Neuron (in vitro differentiated cells): ENCODE measurements around the gene KLK10.

Experiments used
- H2AFZ ChIP-seq: one replicate; pipeline ENCODE4 v1.6.1; 2013; ENCODE audit warnings: low read depth, mild to moderate bottlenecking, inconsistent platforms, low read length, moderate library complexity
- H3K27me3 ChIP-seq: one replicate; pipeline ENCODE4 v1.6.1; 2013; ENCODE audit warnings: low read length; ENCODE audit not compliant: insufficient read depth
- H3K36me3 ChIP-seq: one replicate; pipeline ENCODE4 v1.6.1; 2013; ENCODE audit warnings: low read length; ENCODE audit not compliant: insufficient read depth
- H3K4me1 ChIP-seq: one replicate; pipeline ENCODE4 v1.6.1; 2013; ENCODE audit warnings: low read length; ENCODE audit not compliant: insufficient read depth
- H3K4me3 ChIP-seq: 2 replicates; pipeline ENCODE4 v1.5.1; 2013; ENCODE audit warnings: mild to moderate bottlenecking, low read length, moderate library complexity
- H3K9me3 ChIP-seq: one replicate; pipeline ENCODE4 v1.6.1; 2013; ENCODE audit warnings: low read length

Gene KLK10

DNA sequence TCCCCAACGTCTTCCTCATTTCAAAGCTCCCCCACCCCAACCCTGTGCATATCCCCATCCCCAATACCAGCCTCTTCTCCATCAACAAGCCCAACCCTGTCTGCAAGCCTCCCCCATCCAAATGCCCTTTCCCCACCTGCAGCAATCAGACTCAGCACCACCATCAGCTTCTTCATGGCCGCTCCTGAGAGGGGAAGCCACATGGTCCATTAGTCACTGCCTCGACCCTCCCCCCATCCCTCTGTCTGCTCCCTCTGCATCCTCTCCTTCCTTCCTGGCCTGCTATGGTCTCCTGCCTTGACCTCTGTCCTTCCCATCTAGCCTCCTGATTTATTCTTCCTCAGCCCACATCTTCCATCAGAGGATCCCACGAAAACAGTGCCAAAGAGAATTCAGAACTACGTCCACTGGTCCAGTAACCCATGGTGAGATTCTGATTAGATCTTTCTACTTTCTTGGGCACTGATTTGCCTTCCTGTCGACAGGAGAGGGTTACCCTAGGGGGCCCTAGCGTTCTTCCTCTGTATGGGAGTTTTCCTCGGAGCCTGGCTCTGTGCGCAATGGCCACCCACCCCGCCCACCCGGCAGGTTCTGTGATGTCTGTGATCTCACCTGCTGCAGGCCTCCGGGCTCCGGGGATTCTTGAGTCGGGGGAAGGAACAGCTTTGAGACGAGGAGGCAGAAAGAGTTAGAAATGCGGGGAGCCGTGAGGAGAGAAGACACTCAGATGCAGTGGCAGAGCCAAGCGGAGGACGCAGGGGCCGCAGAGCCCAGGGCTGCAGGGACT lies 51.4 kb downstream of the KLK10 start:
- H3K9me3 ChIP-seq: no peaks in the 10 kb centered on the region
- H3K4me3 ChIP-seq: no peak overlapping the region
- no peak overlapping the region for H2AFZ ChIP-seq
- H3K27me3 ChIP-seq: peaks cover 6% of the 10 kb centered on the region
- H3K36me3 ChIP-seq: no peaks in the 10 kb centered on the region
- peaks cover 2% of the 10 kb centered on the region for H3K4me1 ChIP-seq

DNA sequence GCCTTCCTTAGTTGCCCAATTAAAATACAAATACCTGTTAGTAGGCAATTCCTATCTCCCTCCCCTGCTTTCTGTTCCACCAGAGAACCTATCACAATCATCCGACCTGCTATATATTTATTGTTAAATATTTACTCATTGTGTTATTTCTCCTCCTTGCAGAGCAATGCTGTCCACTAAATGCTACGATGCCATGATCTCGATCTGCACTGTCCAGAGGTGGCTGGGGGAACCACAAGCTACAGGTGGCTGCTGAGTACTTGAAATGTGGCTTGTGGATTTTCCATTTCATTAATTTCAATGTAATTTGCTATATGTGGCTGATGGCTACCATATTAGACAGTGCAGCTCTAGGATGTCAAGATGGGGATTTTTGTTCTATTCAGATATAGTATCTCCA lies 55.2 kb downstream of the KLK10 start:
- no peak overlapping the region for H2AFZ ChIP-seq
- peaks cover 2% of the 10 kb centered on the region for H3K4me1 ChIP-seq
- H3K36me3 ChIP-seq: no peaks in the 10 kb centered on the region
- peaks cover 6% of the 10 kb centered on the region for H3K27me3 ChIP-seq
- H3K9me3 ChIP-seq: no peaks in the 10 kb centered on the region
- H3K4me3 ChIP-seq: no peak overlapping the region

DNA sequence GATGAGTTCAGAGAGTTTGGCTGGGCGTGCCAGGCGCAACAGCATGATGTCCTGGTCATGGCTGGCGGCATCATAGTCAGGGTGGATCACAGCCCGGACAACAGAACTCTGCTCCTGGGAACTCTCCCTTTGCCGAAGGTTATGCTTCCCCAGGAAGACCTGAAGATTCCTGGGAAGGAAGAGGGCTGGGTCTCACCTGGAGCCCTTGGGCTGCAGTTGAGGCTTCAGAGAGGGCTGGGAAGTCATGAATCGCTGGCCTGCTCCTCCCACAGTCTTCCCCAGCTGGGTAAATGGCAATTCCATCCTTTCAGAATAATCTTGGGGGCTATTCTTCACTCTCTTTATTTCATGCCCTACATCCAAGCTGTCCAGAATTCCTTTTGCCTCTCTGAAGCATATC lies 56.1 kb downstream of the KLK10 start:
- Histone ChIP-seq H3K9me3 (no peaks in the 10 kb centered on the region), H2AFZ (no peak overlapping the region), H3K4me1 (no peaks in the 10 kb centered on the region)

More for the DNA sequence above, 56.1 kb downstream of the KLK10 start:
- Histone ChIP-seq H3K27me3 (peaks cover 6% of the 10 kb centered on the region), H3K36me3 (no peaks in the 10 kb centered on the region), H3K4me3 (no peak overlapping the region)
